Calu3 (cell line): Measurements from ENCODE around the gene RIMOC1. TPM values are rescaled to one million over a fixed set of nuclear protein-coding genes. Genes with fewer than 3 reads are reported as not detected.

Experiments used
- BruUV-seq: library from RNA; stranded (reverse); fragments of 400-500 nt; replicated peaks from 2 replicates; lab custom pipeline; 2021; lab: Mats Ljungman, UMichigan
- CTCF ChIA-PET: fragments of 300-600 bp; sonication (Branson Sonifier 250); formaldehyde crosslinking; loops from one replicate; lab custom pipeline; 2022; ENCODE audit warnings: antibody characterized with exemption; lab: Charles Lee
- DNase-seq: peaks from one replicate; pipeline ENCODE4 v3.0.0; 2022
- H3K27ac Mint-ChIP-seq: one replicate; pipeline ENCODE4 v1.8.0; 2022; ENCODE audit warnings: mixed read lengths; ENCODE audit not compliant: unreplicated experiment
- H3K27me3 Mint-ChIP-seq: one replicate; pipeline ENCODE4 v1.8.0; 2022; ENCODE audit warnings: mixed read lengths; ENCODE audit not compliant: unreplicated experiment
- H3K36me3 Mint-ChIP-seq: one replicate; pipeline ENCODE4 v1.8.0; 2022; ENCODE audit warnings: mild to moderate bottlenecking, moderate library complexity, mixed read lengths; ENCODE audit not compliant: insufficient read depth, unreplicated experiment
- H3K4me1 Mint-ChIP-seq: one replicate; pipeline ENCODE4 v1.8.0; 2022; ENCODE audit warnings: mild to moderate bottlenecking, low read depth, mixed read lengths; ENCODE audit not compliant: unreplicated experiment
- H3K4me3 Mint-ChIP-seq: one replicate; pipeline ENCODE4 v1.8.0; 2022; ENCODE audit warnings: mild to moderate bottlenecking, low read depth, moderate library complexity, mixed read lengths; ENCODE audit not compliant: unreplicated experiment
- H3K9me3 Mint-ChIP-seq: one replicate; pipeline ENCODE4 v1.8.0; 2022; ENCODE audit warnings: low read depth, mixed read lengths; ENCODE audit not compliant: unreplicated experiment
- intact Hi-C: fragments of 100-400 bp; cut with micrococcal nuclease; formaldehyde crosslinking; loops from one replicate; pipeline ENCODE4 v1.10.0; 2022; ENCODE audit not compliant: unreplicated experiment
- total RNA-seq: library from RNA; stranded (reverse); gene quantifications from 2 replicates; pipeline ENCODE4 v1.2.3, GENCODE V29; 2022
- TF ChIP-seq, protein P1 (sequence below): fragments of 200-600 bp; IDR thresholded peaks from one replicate; pipeline ENCODE4 v1.8.0; 2022; ENCODE audit warnings: antibody characterized with exemption; ENCODE audit not compliant: unreplicated experiment

RIMOC1 gene
- total RNA-seq, 1 experiment from 2014 or later = 28.5 TPM

DNA sequence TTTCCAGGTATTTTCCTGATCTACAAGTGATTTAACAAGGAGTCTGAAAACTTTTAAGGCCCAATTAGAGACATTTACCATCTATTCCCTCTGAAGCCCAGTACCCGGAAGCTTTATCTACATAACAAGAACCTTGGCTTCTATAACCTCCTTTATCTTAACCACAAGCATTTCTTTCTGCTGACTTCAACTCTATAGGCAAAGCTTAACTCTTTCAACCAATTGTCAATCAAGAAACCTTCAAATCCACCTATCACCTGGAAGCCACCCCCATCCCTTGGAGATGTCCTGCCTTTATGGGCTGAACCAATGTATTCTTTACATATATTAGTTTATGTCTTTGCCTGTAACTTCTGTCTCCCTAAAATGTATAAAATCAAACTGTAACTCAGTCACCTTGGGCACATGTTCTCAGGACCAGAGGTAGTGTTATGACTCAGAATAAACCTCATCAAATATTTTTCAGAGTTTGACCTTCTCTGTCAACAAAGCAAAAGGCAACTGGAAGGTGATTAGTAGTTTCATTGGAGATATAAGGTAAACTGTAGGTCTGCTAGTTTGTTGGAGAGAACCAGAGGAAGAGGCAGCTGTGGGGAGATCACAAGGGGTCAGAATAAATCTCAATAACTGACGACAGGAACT is 13.0 kb upstream of the RIMOC1 start:
- Mint-ChIP-seq H3K27ac (no peak overlapping the region), H3K27me3 (peaks cover 11% of the 10 kb centered on the region), H3K9me3 (peaks cover 2% of the 10 kb centered on the region), H3K36me3 (no peaks in the 10 kb centered on the region), H3K4me3 (no peak overlapping the region), H3K4me1 (peaks cover 12% of the 10 kb centered on the region)
- BruUV-seq = no TSS peak
- no peak for DNase-seq
- TF ChIP-seq, protein P1, sequence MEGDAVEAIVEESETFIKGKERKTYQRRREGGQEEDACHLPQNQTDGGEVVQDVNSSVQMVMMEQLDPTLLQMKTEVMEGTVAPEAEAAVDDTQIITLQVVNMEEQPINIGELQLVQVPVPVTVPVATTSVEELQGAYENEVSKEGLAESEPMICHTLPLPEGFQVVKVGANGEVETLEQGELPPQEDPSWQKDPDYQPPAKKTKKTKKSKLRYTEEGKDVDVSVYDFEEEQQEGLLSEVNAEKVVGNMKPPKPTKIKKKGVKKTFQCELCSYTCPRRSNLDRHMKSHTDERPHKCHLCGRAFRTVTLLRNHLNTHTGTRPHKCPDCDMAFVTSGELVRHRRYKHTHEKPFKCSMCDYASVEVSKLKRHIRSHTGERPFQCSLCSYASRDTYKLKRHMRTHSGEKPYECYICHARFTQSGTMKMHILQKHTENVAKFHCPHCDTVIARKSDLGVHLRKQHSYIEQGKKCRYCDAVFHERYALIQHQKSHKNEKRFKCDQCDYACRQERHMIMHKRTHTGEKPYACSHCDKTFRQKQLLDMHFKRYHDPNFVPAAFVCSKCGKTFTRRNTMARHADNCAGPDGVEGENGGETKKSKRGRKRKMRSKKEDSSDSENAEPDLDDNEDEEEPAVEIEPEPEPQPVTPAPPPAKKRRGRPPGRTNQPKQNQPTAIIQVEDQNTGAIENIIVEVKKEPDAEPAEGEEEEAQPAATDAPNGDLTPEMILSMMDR = no peak
- intact Hi-C loops = no loop called here
- CTCF ChIA-PET = no interaction called here

DNA sequence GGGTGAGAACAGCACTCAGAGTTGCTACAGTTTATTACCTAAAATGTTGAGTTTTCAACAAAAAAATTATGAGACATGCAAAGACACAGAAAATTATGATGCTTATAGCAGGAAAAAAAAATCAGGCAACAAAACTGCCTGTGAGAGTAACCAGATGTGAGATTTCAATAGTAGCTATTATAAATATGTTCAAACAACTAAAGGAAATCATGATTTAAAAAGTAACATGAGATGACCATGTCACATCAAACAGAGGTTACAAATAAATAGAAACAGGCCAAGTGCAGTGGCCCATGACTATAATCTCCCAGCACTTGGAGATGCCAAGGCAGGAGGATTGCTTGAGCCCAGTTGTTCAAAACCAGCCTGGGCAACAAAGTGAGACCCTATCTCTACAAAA is 12.1 kb upstream of the RIMOC1 start:
- H3K4me3 Mint-ChIP-seq = no peak overlapping the region
- CTCF ChIA-PET = no interaction called here
- BruUV-seq = no TSS peak
- peaks cover 12% of the 10 kb centered on the region for H3K4me1 Mint-ChIP-seq
- H3K27ac Mint-ChIP-seq = no peak overlapping the region
- no peak for DNase-seq
- peaks cover 20% of the 10 kb centered on the region for H3K27me3 Mint-ChIP-seq
- H3K36me3 Mint-ChIP-seq = no peaks in the 10 kb centered on the region
- H3K9me3 Mint-ChIP-seq = peaks cover 2% of the 10 kb centered on the region
- intact Hi-C loops = no loop called here
- TF ChIP-seq, protein P1 = no peak

DNA sequence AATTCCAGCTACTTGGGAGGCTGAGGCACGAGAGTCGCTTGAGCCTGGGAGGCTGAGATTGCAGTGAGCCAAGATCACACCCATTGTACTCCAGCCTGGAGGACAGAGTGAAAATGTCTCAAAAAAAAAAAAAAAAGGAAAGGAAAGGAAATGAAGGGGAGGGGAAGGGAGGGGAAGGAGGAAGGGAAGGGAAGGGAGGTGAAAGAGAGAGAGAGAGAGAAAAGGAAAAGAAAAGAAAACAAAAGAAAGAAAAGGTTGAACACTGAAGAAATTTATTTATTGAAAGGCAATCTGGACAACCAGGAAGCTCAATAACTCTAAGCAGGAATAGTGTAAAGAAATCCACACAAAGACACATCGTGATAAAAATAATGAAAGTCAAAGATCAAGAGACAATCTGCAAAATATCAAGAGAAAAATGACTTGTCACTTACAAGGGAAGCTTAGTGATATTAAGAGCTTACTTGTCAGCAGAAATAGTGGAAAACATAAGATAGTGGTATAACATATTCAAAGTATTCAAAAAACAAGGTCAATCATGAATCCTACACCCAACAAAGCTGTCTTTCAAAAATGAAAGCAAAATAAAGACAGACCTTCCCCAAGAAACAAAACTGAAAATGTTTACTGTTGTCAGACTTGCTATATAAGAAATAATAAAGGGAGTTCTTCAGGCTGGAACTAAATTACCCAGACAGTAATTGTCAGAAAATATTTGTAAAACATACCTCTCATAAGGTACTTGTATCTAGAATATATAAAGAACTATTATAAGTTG is 10.9 kb upstream of the RIMOC1 start:
- Mint-ChIP-seq H3K4me3 (no peak overlapping the region), H3K9me3 (peaks cover 2% of the 10 kb centered on the region), H3K4me1 (peaks cover 12% of the 10 kb centered on the region), H3K27me3 (peaks cover 32% of the 10 kb centered on the region), H3K36me3 (no peaks in the 10 kb centered on the region), H3K27ac (no peak overlapping the region)
- BruUV-seq = no TSS peak
- TF ChIP-seq, protein P1 = no peak
- DNase-seq = no peak
- intact Hi-C loops = no loop called here
- CTCF ChIA-PET = interaction anchor here (0.7 kb wide), 1 partner anchor 11 kb away, joined by 3 read pairs; the partner anchor contains the start of gene RIMOC1

DNA sequence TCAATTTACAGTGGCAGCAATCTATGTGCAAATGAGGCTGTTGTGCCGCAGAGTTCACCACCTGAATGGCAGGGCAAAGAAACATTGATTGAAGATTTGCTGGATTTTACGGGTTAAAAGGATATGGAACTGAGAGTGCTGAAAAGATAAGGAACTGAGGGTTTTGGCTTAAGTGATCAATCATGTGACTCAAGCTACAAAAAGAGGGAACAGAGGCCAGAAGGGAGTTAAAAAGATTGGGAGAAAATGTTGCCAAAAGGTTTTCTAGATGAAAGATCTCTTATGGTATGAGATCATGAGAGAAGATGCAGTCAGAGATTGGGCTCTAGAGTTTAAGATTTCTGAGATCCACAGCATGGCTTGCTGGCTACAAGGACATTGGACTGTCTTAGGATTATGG is 7.9 kb upstream of the RIMOC1 start:
- Mint-ChIP-seq H3K9me3 (peaks cover 2% of the 10 kb centered on the region), H3K36me3 (no peaks in the 10 kb centered on the region), H3K4me1 (peaks cover 6% of the 10 kb centered on the region), H3K4me3 (no peak overlapping the region), H3K27me3 (peaks cover 33% of the 10 kb centered on the region), H3K27ac (no peak overlapping the region)
- no peak for DNase-seq
- TF ChIP-seq, protein P1 = no peak
- intact Hi-C loops = no loop called here
- no TSS peak for BruUV-seq
- CTCF ChIA-PET = no interaction called here
